Right lobe of liver (tissue), 4 donors: Measurements from ENCODE around the gene EFNA3.

Experiments used
- POLR2A ChIP-seq: fragments of 450-650 bp; IDR thresholded peaks from one replicate; pipeline ENCODE4 v1.6.1; 2017; ENCODE audit warnings: antibody characterized with exemption, mild to moderate bottlenecking
- TF ChIP-seq, protein P1 (sequence below), 4 donors: fragments of 200-600 bp in 3 of 4; fragments of 450-650 bp in 1 of 4; IDR thresholded peaks; one replicate each; pipeline versions ENCODE4 v1.5.1 to v1.8.0; 2016 to 2022; ENCODE audit warnings: antibody characterized with exemption in 4 of 4, mild to moderate bottlenecking in 2 of 4
- donor health status: DM: no; HTN: no; CAD: no.
- donor health status: DM: no; HTN: no; CAD: no.
- donor health status: DM: no; HTN: yes; CAD: no.

DNA sequence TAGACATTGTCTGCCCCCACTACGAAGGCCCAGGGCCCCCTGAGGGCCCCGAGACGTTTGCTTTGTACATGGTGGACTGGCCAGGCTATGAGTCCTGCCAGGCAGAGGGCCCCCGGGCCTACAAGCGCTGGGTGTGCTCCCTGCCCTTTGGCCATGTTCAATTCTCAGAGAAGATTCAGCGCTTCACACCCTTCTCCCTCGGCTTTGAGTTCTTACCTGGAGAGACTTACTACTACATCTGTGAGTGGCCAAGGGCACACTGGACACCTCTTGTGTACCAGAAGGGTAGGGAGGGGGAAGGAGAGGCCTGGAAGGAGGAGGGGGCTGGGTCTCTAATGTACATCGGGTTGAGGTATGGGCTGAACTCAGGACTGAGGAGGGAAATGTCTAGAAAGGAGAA is 11.9 kb upstream of the EFNA3 start:
- TF ChIP-seq, protein P1, sequence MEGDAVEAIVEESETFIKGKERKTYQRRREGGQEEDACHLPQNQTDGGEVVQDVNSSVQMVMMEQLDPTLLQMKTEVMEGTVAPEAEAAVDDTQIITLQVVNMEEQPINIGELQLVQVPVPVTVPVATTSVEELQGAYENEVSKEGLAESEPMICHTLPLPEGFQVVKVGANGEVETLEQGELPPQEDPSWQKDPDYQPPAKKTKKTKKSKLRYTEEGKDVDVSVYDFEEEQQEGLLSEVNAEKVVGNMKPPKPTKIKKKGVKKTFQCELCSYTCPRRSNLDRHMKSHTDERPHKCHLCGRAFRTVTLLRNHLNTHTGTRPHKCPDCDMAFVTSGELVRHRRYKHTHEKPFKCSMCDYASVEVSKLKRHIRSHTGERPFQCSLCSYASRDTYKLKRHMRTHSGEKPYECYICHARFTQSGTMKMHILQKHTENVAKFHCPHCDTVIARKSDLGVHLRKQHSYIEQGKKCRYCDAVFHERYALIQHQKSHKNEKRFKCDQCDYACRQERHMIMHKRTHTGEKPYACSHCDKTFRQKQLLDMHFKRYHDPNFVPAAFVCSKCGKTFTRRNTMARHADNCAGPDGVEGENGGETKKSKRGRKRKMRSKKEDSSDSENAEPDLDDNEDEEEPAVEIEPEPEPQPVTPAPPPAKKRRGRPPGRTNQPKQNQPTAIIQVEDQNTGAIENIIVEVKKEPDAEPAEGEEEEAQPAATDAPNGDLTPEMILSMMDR (IDR thresholded peaks at IDR 0.05), result no peak
- no peak for TF ChIP-seq POLR2A
